Karpas-422 (cell line): ENCODE data around the gene LAIR1. TPM values are rescaled to one million over a fixed set of nuclear protein-coding genes. Genes with fewer than 3 reads are reported as not detected.

Experiments used
- DNase-seq: peaks from one replicate; pipeline ENCODE4 v3.0.0-alpha.2; 2015
- H2AFZ ChIP-seq: fragments of 200-600 bp; sonication (generic); 2 replicates; pipeline ENCODE4 v1.6.1; 2014; ENCODE audit warnings: antibody characterized with exemption, low read length, mixed read lengths
- H3K27ac ChIP-seq: fragments of 200-600 bp; sonication (generic); 2 replicates; pipeline ENCODE4 v1.5.1; 2014; ENCODE audit warnings: mild to moderate bottlenecking, low read length, moderate library complexity
- H3K27me3 ChIP-seq: fragments of 200-600 bp; sonication (generic); 2 replicates; pipeline ENCODE4 v1.6.1; 2014; ENCODE audit warnings: low read length, mixed read lengths
- H3K36me3 ChIP-seq: fragments of 200-600 bp; sonication (generic); 2 replicates; pipeline ENCODE4 v1.6.1; 2014; ENCODE audit warnings: low read length, mixed read lengths; ENCODE audit not compliant: insufficient read depth
- H3K4me1 ChIP-seq: fragments of 200-600 bp; sonication (generic); 2 replicates; pipeline ENCODE4 v1.6.1; 2014; ENCODE audit warnings: mild to moderate bottlenecking, low read length, mixed read lengths
- H3K4me2 ChIP-seq: fragments of 200-600 bp; sonication (generic); 2 replicates; pipeline ENCODE4 v1.6.1; 2014; ENCODE audit warnings: low read length, low read depth, mild to moderate bottlenecking; ENCODE audit not compliant: poor library complexity, severe bottlenecking
- H3K4me3 ChIP-seq: fragments of 200-600 bp; sonication (generic); 2 replicates; pipeline ENCODE4 v1.5.1; 2014; ENCODE audit warnings: mild to moderate bottlenecking, antibody characterized with exemption, low read length, mixed read lengths
- H3K79me2 ChIP-seq: fragments of 200-600 bp; sonication (generic); 2 replicates; pipeline ENCODE4 v1.6.1; 2014; ENCODE audit warnings: mild to moderate bottlenecking, low read length, mixed read lengths
- H3K9ac ChIP-seq: fragments of 200-600 bp; sonication (generic); 2 replicates; pipeline ENCODE4 v1.6.0; 2014; ENCODE audit warnings: low read length
- H3K9me2 ChIP-seq: fragments of 200-600 bp; sonication (generic), shearing (Covaris generic); replicated peaks from 2 replicates; pipeline ENCODE4 v1.6.0; 2014; ENCODE audit warnings: mild to moderate bottlenecking, low read length, moderate library complexity; ENCODE audit not compliant: insufficient read depth
- H3K9me3 ChIP-seq: fragments of 300-700, 200-600 bp; sonication (generic); 2 replicates; pipeline ENCODE4 v1.6.1; 2014; ENCODE audit warnings: low read length, mixed read lengths
- H4K20me1 ChIP-seq: fragments of 200-600 bp; sonication (generic); 2 replicates; pipeline ENCODE4 v1.6.1; 2014; ENCODE audit warnings: mild to moderate bottlenecking, antibody characterized with exemption, low read length, low read depth; ENCODE audit not compliant: insufficient read depth
- total RNA-seq: library from RNA; depleted of rRNA; stranded (reverse); fragments of >200 nt; shearing (Covaris generic); gene quantifications from 2 replicates; pipeline ENCODE4 v1.2.3, GENCODE V29; 2014; ENCODE audit warnings: low replicate concordance; rRNA removed

LAIR1 gene
- total RNA-seq, 1 experiment from 2014 or later, result 0.15 TPM

DNA sequence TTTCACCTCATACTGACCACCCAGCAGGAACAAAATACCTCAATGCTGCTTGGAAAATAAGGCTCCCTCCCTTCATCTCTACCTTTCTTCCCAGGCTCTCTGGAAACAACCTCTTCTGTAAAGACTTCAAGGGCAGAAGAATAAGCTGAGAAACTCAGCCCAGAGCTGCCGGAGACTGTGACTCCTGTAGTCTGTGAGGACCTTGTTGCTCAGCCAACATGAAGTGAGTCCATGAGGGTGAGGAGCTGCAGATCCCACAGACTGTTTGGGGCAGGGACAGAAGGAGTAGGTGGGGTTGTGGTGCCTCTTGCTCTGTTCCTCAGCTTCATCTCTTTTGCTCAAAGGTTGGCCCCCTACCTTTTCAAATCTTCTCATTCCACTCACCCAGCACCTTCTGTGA, 59.6 kb downstream of the LAIR1 start:
- no peaks in the 10 kb centered on the region; the same call in 1 of the 2 replicates for H4K20me1 ChIP-seq
- no peaks in the 10 kb centered on the region for H3K4me1 ChIP-seq
- 0 out of 2 replicates have a peak, but pooled peaks cover 3% of the 10 kb centered on the region for H3K27me3 ChIP-seq
- no peaks in the 10 kb centered on the region for H3K36me3 ChIP-seq
- H3K4me2 ChIP-seq, result no peak overlapping the region
- H3K4me3 ChIP-seq, result no peak overlapping the region
- no peaks in the 10 kb centered on the region for H3K9me2 ChIP-seq
- no peaks in the 10 kb centered on the region for H3K9me3 ChIP-seq
- no peak overlapping the region for H3K9ac ChIP-seq
- H2AFZ ChIP-seq, result no peak overlapping the region
- no peak overlapping the region for H3K27ac ChIP-seq
- DNase-seq, result no peak
- H3K79me2 ChIP-seq, result no peaks in the 10 kb centered on the region

GRCh38 chr19:54302257-54302656, 62.5 kb downstream of the LAIR1 start:
- no peak overlapping the region for H3K4me3 ChIP-seq
- no peaks in the 10 kb centered on the region for H3K36me3 ChIP-seq
- no peak overlapping the region for H3K27ac ChIP-seq
- H4K20me1 ChIP-seq, result no peaks in the 10 kb centered on the region; the same call in 1 of the 2 replicates
- no peak for DNase-seq
- no peaks in the 10 kb centered on the region for H3K9me3 ChIP-seq
- H3K4me1 ChIP-seq, result no peaks in the 10 kb centered on the region
- H3K9me2 ChIP-seq, result no peaks in the 10 kb centered on the region
- H3K27me3 ChIP-seq, result 0 out of 2 replicates have a peak, but pooled peaks cover 3% of the 10 kb centered on the region
- no peak overlapping the region for H3K9ac ChIP-seq
- H3K4me2 ChIP-seq, result no peak overlapping the region
- H3K79me2 ChIP-seq, result no peaks in the 10 kb centered on the region
- no peak overlapping the region for H2AFZ ChIP-seq

Other genes starting within 250 kb of the LAIR1 start
- 21.5 and 39.9 TPM in 2 replicates for gene TFPT, start 249.3 kb downstream of the LAIR1 start, total RNA-seq
- 25.2 and 61.3 TPM in 2 replicates for gene PRPF31, start 249.2 kb downstream of the LAIR1 start, total RNA-seq
- 31.2 and 45.0 TPM in 2 replicates for gene CNOT3, start 227.2 kb downstream of the LAIR1 start, total RNA-seq
- 1.6 and 14.0 TPM in 2 replicates for gene LENG1, start 205.2 kb downstream of the LAIR1 start, total RNA-seq
- 6.2 TPM in 1 of 2 replicates, not detected in the other for gene TMC4, start 191.8 kb downstream of the LAIR1 start, total RNA-seq
- 85.6 and 90.0 TPM in 2 replicates for gene MBOAT7, start 175.4 kb downstream of the LAIR1 start, total RNA-seq
- 28.1 and 39.8 TPM in 2 replicates for gene TSEN34, start 173.6 kb downstream of the LAIR1 start, total RNA-seq
- gene RPS9, start 164.1 kb downstream of the LAIR1 start, total RNA-seq, result 3,304 and 6,295 TPM in 2 replicates
- gene LILRB3, start 141.9 kb downstream of the LAIR1 start, total RNA-seq, result 0.11 TPM in 1 of 2 replicates, not detected in the other
- gene LILRA6, start 122.1 kb downstream of the LAIR1 start, total RNA-seq, result not detected in 2 replicates
- not detected in 2 replicates for gene LILRB5, start 107.7 kb downstream of the LAIR1 start, total RNA-seq
- gene LILRB2, start 83.8 kb downstream of the LAIR1 start, total RNA-seq, result 0.22 and 0.61 TPM in 2 replicates
- gene LILRA5, start 51.8 kb downstream of the LAIR1 start, total RNA-seq, result not detected in 2 replicates
- gene LILRA4, start 25.8 kb downstream of the LAIR1 start, total RNA-seq, result 0.75 and 10.5 TPM in 2 replicates
- not detected in 2 replicates for gene TTYH1, start 50.5 kb upstream of the LAIR1 start, total RNA-seq
- gene LENG8, start 84.3 kb upstream of the LAIR1 start, total RNA-seq, result 88.3 and 99.4 TPM in 2 replicates
- gene LENG9, start 98.8 kb upstream of the LAIR1 start, total RNA-seq, result 5.0 and 14.1 TPM in 2 replicates
- gene CDC42EP5, start 108.4 kb upstream of the LAIR1 start, total RNA-seq, result not detected in 2 replicates
- gene LAIR2, start 137.9 kb upstream of the LAIR1 start, total RNA-seq, result not detected in 2 replicates
- gene LILRA2, start 208.9 kb upstream of the LAIR1 start, total RNA-seq, result not detected in 2 replicates
- not detected in 2 replicates for gene LILRA1, start 228.7 kb upstream of the LAIR1 start, total RNA-seq